Neural progenitor cell (in vitro differentiated cells): ENCODE measurements around the gene FBLN7. TPM values are rescaled to one million over a fixed set of nuclear protein-coding genes. Genes with fewer than 3 reads are reported as not detected.

ENCODE experiments used
- DNase-seq: peaks from one replicate; pipeline ENCODE4 v3.0.0-alpha.2; 2016; ENCODE audit warnings: low spot score
- H2AFZ ChIP-seq: fragments of 200-600 bp; sonication (generic); replicated peaks from 2 replicates; pipeline ENCODE4 v1.6.1; 2016; ENCODE audit warnings: antibody characterized with exemption
- H3F3A ChIP-seq: fragments of 200-600 bp; sonication (generic); 2 replicates; pipeline ENCODE4 v1.6.1; 2016; ENCODE audit warnings: antibody characterized with exemption, low read depth
- H3K27ac ChIP-seq: fragments of 200-600 bp; sonication (generic); 2 replicates; pipeline ENCODE4 v1.5.1; 2016; ENCODE audit warnings: mild to moderate bottlenecking
- H3K27me3 ChIP-seq: fragments of 200-600 bp; sonication (generic); 2 replicates; pipeline ENCODE4 v1.6.1; 2016; ENCODE audit warnings: mild to moderate bottlenecking, moderate library complexity
- H3K36me3 ChIP-seq: fragments of 200-600 bp; sonication (generic); 2 replicates; pipeline ENCODE4 v1.5.1; 2016
- H3K4me1 ChIP-seq: fragments of 200-600 bp; sonication (generic); 2 replicates; pipeline ENCODE4 v1.6.1; 2016; ENCODE audit warnings: mixed run types
- H3K4me2 ChIP-seq: fragments of 200-600 bp; sonication (generic); 2 replicates; pipeline ENCODE4 v1.6.1; 2016
- H3K4me3 ChIP-seq: fragments of 200-600 bp; sonication (generic); 2 replicates; pipeline ENCODE4 v1.5.1; 2016
- H3K79me2 ChIP-seq: fragments of 200-600 bp; sonication (generic); 2 replicates; pipeline ENCODE4 v1.6.1; 2016; ENCODE audit warnings: low read depth
- H3K9ac ChIP-seq: fragments of 200-600 bp; sonication (generic); 2 replicates; pipeline ENCODE4 v1.6.1; 2016
- H3K9me3 ChIP-seq: fragments of 200-600 bp; sonication (generic); 2 replicates; pipeline ENCODE4 v1.5.1; 2016; ENCODE audit warnings: low read depth
- H4K20me1 ChIP-seq: fragments of 200-600 bp; sonication (generic); 2 replicates; pipeline ENCODE4 v1.6.1; 2016; ENCODE audit warnings: low read depth
- H3K27ac Mint-ChIP-seq: 3 replicates; pipeline ENCODE4 v1.8.0; 2021; ENCODE audit warnings: mixed read lengths
- H3K27me3 Mint-ChIP-seq: 2 replicates; pipeline ENCODE4 v1.8.0; 2022; ENCODE audit warnings: low read depth, mild to moderate bottlenecking, inconsistent platforms, moderate library complexity, mixed read lengths; ENCODE audit not compliant: insufficient read depth
- H3K36me3 Mint-ChIP-seq: 3 replicates; pipeline ENCODE4 v1.8.0; 2021; ENCODE audit warnings: mixed read lengths
- H3K4me1 Mint-ChIP-seq: 3 replicates; pipeline ENCODE4 v1.8.0; 2021; ENCODE audit warnings: mixed read lengths
- H3K4me3 Mint-ChIP-seq: 3 replicates; pipeline ENCODE4 v1.8.0; 2021; ENCODE audit warnings: mild to moderate bottlenecking, moderate library complexity, mixed read lengths
- H3K9me3 Mint-ChIP-seq: 3 replicates; pipeline ENCODE4 v1.8.0; 2020; ENCODE audit warnings: mixed read lengths
- CTCF ChIP-seq: fragments of 200-600 bp; sonication (generic); IDR thresholded peaks from 2 replicates; pipeline ENCODE4 v1.5.1; 2017; ENCODE audit warnings: antibody characterized with exemption, mild to moderate bottlenecking
- EZH2 ChIP-seq: fragments of 200-600 bp; sonication (generic); IDR thresholded peaks from 2 replicates; pipeline ENCODE4 v1.6.1; 2017; ENCODE audit warnings: antibody characterized with exemption, mild to moderate bottlenecking, moderate library complexity
- EZH2phosphoT487 ChIP-seq: fragments of 200-600 bp; sonication (generic); IDR thresholded peaks from 2 replicates; pipeline ENCODE4 v1.6.1; 2017; ENCODE audit warnings: antibody characterized with exemption
- total RNA-seq: library from RNA; depleted of rRNA; stranded (reverse); fragments of >200 nt; gene quantifications from 2 replicates; pipeline ENCODE4 v1.2.3, GENCODE V29; 2015; ENCODE audit warnings: low replicate concordance

The FBLN7 gene
- total RNA-seq, 1 donor from 2014 or later: 7.8 TPM

- no peaks in the 10 kb centered on the region for H3K9me3 Mint-ChIP-seq
- no peak overlapping the region for H2AFZ ChIP-seq
- peaks cover 15% of the 10 kb centered on the region for H3K4me1 Mint-ChIP-seq
- H3K79me2 ChIP-seq: peaks cover 29% of the 10 kb centered on the region
- H3K27me3 ChIP-seq: peaks cover 21% of the 10 kb centered on the region
- peaks cover 14% of the 10 kb centered on the region for H3F3A ChIP-seq
- peaks cover 4% of the 10 kb centered on the region for H3K36me3 ChIP-seq
- no peaks in the 10 kb centered on the region for H3K9me3 ChIP-seq
- peaks cover 38% of the 10 kb centered on the region for H3K36me3 Mint-ChIP-seq
- peaks cover 22% of the 10 kb centered on the region for H4K20me1 ChIP-seq
- no peak overlapping the region for H3K4me2 ChIP-seq
- peaks cover 15% of the 10 kb centered on the region for H3K4me1 ChIP-seq
- no peak overlapping the region for H3K4me3 Mint-ChIP-seq
- H3K9ac ChIP-seq: no peak overlapping the region
- H3K27ac ChIP-seq: no peak overlapping the region
- peaks cover 4% of the 10 kb centered on the region for H3K27me3 Mint-ChIP-seq
- DNase-seq: no peak
- TF ChIP-seq EZH2: no peak
- no peak for TF ChIP-seq EZH2phosphoT487
- no peak for TF ChIP-seq CTCF
- H3K4me3 ChIP-seq: no peak overlapping the region
- no peak overlapping the region for H3K27ac Mint-ChIP-seq
Measured at GRCh38 chr2:112142525-112143078, 4.4 kb downstream of the FBLN7 start.

DNA sequence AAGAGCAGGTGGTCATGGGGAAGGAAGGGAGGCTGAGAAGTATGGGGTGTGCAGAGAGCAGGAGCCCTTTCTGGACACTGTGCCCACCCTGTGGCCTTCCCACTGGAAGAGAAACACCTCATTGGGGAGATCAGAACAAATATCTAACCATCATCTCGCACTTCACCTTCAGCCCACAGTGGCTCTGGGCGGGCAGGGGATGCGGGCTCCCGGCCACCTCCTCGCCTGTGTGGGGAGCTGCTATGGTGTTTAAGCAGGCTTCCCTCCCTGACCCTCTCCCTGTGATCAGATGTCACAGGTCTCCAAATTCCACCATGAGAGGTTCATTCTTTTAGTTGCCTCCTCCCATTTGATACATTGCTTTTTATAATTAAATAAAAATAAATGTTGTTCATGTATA is 5.0 kb downstream of the FBLN7 start:
- Histone ChIP-seq H4K20me1 (peaks cover 22% of the 10 kb centered on the region), H3K4me1 (peaks cover 10% of the 10 kb centered on the region), H3K79me2 (peaks cover 29% of the 10 kb centered on the region), H3F3A (peaks cover 9% of the 10 kb centered on the region), H3K36me3 (peaks cover 4% of the 10 kb centered on the region), H3K4me2 (no peak overlapping the region), H3K27me3 (peaks cover 15% of the 10 kb centered on the region), H3K4me3 (no peak overlapping the region), H3K9ac (no peak overlapping the region), H3K27ac (no peak overlapping the region), H3K9me3 (no peaks in the 10 kb centered on the region), H2AFZ (no peak overlapping the region)
- Mint-ChIP-seq H3K27me3 (peaks cover 4% of the 10 kb centered on the region), H3K27ac (no peak overlapping the region), H3K9me3 (no peaks in the 10 kb centered on the region), H3K4me3 (no peak overlapping the region), H3K36me3 (peaks cover 44% of the 10 kb centered on the region), H3K4me1 (peaks cover 15% of the 10 kb centered on the region)
- TF ChIP-seq EZH2 (no peak), CTCF (no peak), EZH2phosphoT487 (no peak)
- DNase-seq: no peak

DNA sequence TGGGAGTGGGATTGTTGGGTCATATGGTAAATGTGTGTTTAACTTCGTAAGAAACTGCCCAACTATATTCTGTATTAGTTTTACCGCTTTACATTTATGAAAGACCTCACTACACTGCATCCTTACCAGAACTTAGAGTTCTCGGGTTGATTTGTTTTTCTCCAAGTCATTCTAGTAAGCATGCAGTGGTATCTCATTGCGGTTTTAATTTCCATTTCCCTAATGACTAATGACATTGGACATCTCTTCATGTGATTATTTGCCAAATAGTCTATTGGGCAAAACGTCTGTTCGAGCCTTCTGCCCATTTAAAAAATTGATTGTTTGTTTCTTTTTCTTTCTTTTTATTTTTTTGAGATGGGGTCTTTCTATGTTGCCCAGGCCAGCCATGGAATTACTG is 6.8 kb downstream of the FBLN7 start:
- H2AFZ ChIP-seq: no peak overlapping the region
- Mint-ChIP-seq H3K9me3 (no peaks in the 10 kb centered on the region), H3K4me1 (peaks cover 24% of the 10 kb centered on the region), H3K4me3 (no peak overlapping the region), H3K27me3 (peaks cover 4% of the 10 kb centered on the region), H3K36me3 (peaks cover 55% of the 10 kb centered on the region), H3K27ac (no peak overlapping the region)
- peaks cover 14% of the 10 kb centered on the region for H3K4me1 ChIP-seq
- DNase-seq: no peak
- H4K20me1 ChIP-seq: peaks cover 22% of the 10 kb centered on the region
- H3K27me3 ChIP-seq: peaks cover 15% of the 10 kb centered on the region
- peaks cover 9% of the 10 kb centered on the region for H3F3A ChIP-seq
- H3K4me2 ChIP-seq: no peak overlapping the region
- peaks cover 29% of the 10 kb centered on the region for H3K79me2 ChIP-seq
- no peak overlapping the region for H3K27ac ChIP-seq
- H3K36me3 ChIP-seq: peaks cover 4% of the 10 kb centered on the region
- H3K4me3 ChIP-seq: no peak overlapping the region
- H3K9me3 ChIP-seq: no peaks in the 10 kb centered on the region
- TF ChIP-seq CTCF: no peak
- no peak for TF ChIP-seq EZH2
- TF ChIP-seq EZH2phosphoT487: no peak
- no peak overlapping the region for H3K9ac ChIP-seq
